Vagina (tissue), 2 donors: ENCODE measurements around the gene C9orf78.

ENCODE experiments used
- CTCF ChIP-seq, 3 experiments: fragments of 450-650 bp in 2 of 3; fragments of 200-600 bp in 1 of 3; sonication (generic) in 1 of 3; IDR thresholded peaks; one replicate each; pipeline ENCODE4 v1.5.1; 2017 to 2019; ENCODE audit warnings: antibody characterized with exemption in 3 of 3, mild to moderate bottlenecking in 2 of 3, moderate library complexity in 2 of 3
- POLR2AphosphoS5 ChIP-seq, 2 donors: sonication (generic); formaldehyde crosslinking; IDR thresholded peaks; one replicate each; pipeline ENCODE4 v1.9.0; 2017; ENCODE audit warnings: antibody characterized with exemption in 2 of 2, mild to moderate bottlenecking in 2 of 2, low read depth in 1 of 2; ENCODE audit not compliant: insufficient read depth in 1 of 2

GRCh38 chr9:129871046-129871445 is 36.0 kb upstream of the C9orf78 start:
- TF ChIP-seq CTCF (IDR thresholded peaks at IDR 0.05) (no peak), POLR2AphosphoS5 (IDR thresholded peaks at IDR 0.05; ENCODE audit: insufficient read depth in 1 of 2, low read depth in 1 of 2) (no peak)
